Lung (tissue), 12 donors: Measurements from ENCODE around the gene ERMAP. TPM values are rescaled to one million over a fixed set of nuclear protein-coding genes. Genes with fewer than 3 reads are reported as not detected.
"Not testable (repeated sequence)": the region's sequence is repeated elsewhere in the genome, so short reads cannot be mapped to it uniquely, and the experiment has no call there.

Source experiments
- ATAC-seq: fragments of 200-7000 bp; cut with Tn5 transposase; one replicate; pipeline ENCODE4 v1.9.1; 2020; ENCODE audit warnings: moderate number of reproducible peaks; ENCODE audit not compliant: insufficient read depth, low FRiP score
- DNase-seq, 3 donors: peaks; one replicate each; pipeline ENCODE4 v3.0.0-alpha.2; 2013 to 2017
- H3K27ac ChIP-seq, 2 donors: one replicate each; pipeline ENCODE4 v1.5.1; 2013; ENCODE audit warnings: mild to moderate bottlenecking in 2 of 2, moderate library complexity in 2 of 2, control low read depth in 1 of 2, inconsistent platforms in 1 of 2, low read depth in 1 of 2, low read length in 1 of 2
- H3K27me3 ChIP-seq, 3 donors: one replicate each; pipeline ENCODE4 v1.5.1; 2013; ENCODE audit warnings: low read length in 2 of 3; ENCODE audit not compliant: control insufficient read depth in 3 of 3, insufficient read depth in 3 of 3
- H3K36me3 ChIP-seq, 4 donors: one replicate each; pipeline ENCODE4 v1.5.1; 2013; ENCODE audit warnings: low read length in 4 of 4, mild to moderate bottlenecking in 1 of 4, moderate library complexity in 1 of 4; ENCODE audit not compliant: control insufficient read depth in 4 of 4, insufficient read depth in 4 of 4
- H3K4me1 ChIP-seq, 5 donors: one replicate each; pipeline ENCODE4 v1.5.1; 2013; ENCODE audit warnings: low read length in 5 of 5, mild to moderate bottlenecking in 2 of 5, moderate library complexity in 1 of 5; ENCODE audit not compliant: control insufficient read depth in 5 of 5, insufficient read depth in 5 of 5
- H3K4me3 ChIP-seq: one replicate; pipeline ENCODE4 v1.5.1; 2013; ENCODE audit warnings: mild to moderate bottlenecking, control low read depth, moderate library complexity
- H3K9ac ChIP-seq, 2 donors: one replicate each; pipeline ENCODE4 v1.5.1; 2013; ENCODE audit warnings: low read length in 2 of 2, control low read depth in 1 of 2; ENCODE audit not compliant: insufficient read depth in 1 of 2
- H3K9me3 ChIP-seq, 4 donors: one replicate each; pipeline ENCODE4 v1.5.1; 2013; ENCODE audit warnings: low read length in 3 of 4, mild to moderate bottlenecking in 1 of 4, moderate library complexity in 1 of 4; ENCODE audit not compliant: control insufficient read depth in 4 of 4, insufficient read depth in 3 of 4
- CTCF ChIP-seq: IDR thresholded peaks from 2 replicates; pipeline ENCODE4 v1.5.1; 2012; ENCODE audit warnings: mild to moderate bottlenecking; ENCODE audit errors: control extremely low read depth, extremely low read depth
- WGBS, 2 donors: extraction: QIAGEN DNeasy Blood & Tissue Kit; methylation state at CpG; one replicate each; pipeline ENCODE4 v1.1.7; 2013; 5-methylcytosine and 5-hydroxymethylcytosine counted together
- polyA plus RNA-seq, 2 donors: library from polyadenylated mRNA; stranded (reverse); fragments of 200-250 nt; gene quantifications; one replicate each; pipeline ENCODE4 v1.2.1, GENCODE V29; 2013
- total RNA-seq, 2 donors: library from RNA; depleted of rRNA in 1 of 2; stranded (reverse); fragments of >200 nt in 1 of 2; gene quantifications; one replicate each; pipeline ENCODE4 v1.2.1, GENCODE V29; 2014 to 2021
- donor health status: control.
- donor health status: control.
- donor health status: Bipolar disorder and iron deficiency.
- donor health status: healthy.
- donor health status: DM: yes; HTN: yes; CAD: no.

ERMAP gene
- total and polyA plus RNA-seq, 4 donors, result 4.8 to 19.8 (median 10.6) TPM

- WGBS, 2 donors, result 85 to 93% methylated on average over 2 of the region's 2 CpGs
- no peak for TF ChIP-seq CTCF
- DNase-seq, result no peak
Measured at GRCh38 chr1:42851960-42852607, 35.2 kb downstream of the ERMAP start.

GRCh38 chr1:42852608-42852980 is 35.7 kb downstream of the ERMAP start:
- peaks cover 0 to 5% (median 4%) of the 10 kb centered on the region in 5 donors for H3K4me1 ChIP-seq
- H3K9ac ChIP-seq, result no peak overlapping the region
- ATAC-seq (no peak), DNase-seq (no peak)
- H3K27me3 ChIP-seq, result no peaks in the 10 kb centered on the region
- H3K27ac ChIP-seq, result no peak overlapping the region
- no peak overlapping the region for H3K4me3 ChIP-seq
- WGBS, 2 donors, result 49 to 71% methylated on average over 2 of the region's 2 CpGs
- no peak for TF ChIP-seq CTCF
- peaks cover 9 to 25% (median 16%) of the 10 kb centered on the region in 4 donors for H3K36me3 ChIP-seq
- peaks cover 0 to 9% (median 0%) of the 10 kb centered on the region in 4 donors for H3K9me3 ChIP-seq

More at GRCh38 chr1:42851960-42852607, 35.2 kb downstream of the ERMAP start:
- Histone ChIP-seq H3K9me3 (peaks cover 0 to 9% (median 0%) of the 10 kb centered on the region in 4 donors), H3K36me3 (peaks cover 9 to 25% (median 16%) of the 10 kb centered on the region in 4 donors), H3K9ac (no peak overlapping the region), H3K27ac (no peak overlapping the region), H3K27me3 (no peaks in the 10 kb centered on the region), H3K4me1 (peaks cover 2 to 10% (median 5%) of the 10 kb centered on the region in 5 donors), H3K4me3 (no peak overlapping the region)
- ATAC-seq, result no peak

- H3K27me3 ChIP-seq, result no peaks in the 10 kb centered on the region
- 89% methylated on average over 6 of the region's 6 CpGs for WGBS, 2 donors
- H3K36me3 ChIP-seq, result peaks cover 9 to 25% (median 16%) of the 10 kb centered on the region in 4 donors
- no peak for TF ChIP-seq CTCF
- no peak overlapping the region for H3K9ac ChIP-seq
- H3K4me3 ChIP-seq, result no peak overlapping the region
- H3K9me3 ChIP-seq, result peaks cover 0 to 9% (median 0%) of the 10 kb centered on the region in 4 donors
- peaks cover 0 to 2% (median 0%) of the 10 kb centered on the region in 5 donors for H3K4me1 ChIP-seq
- DNase-seq, result no peak
- H3K27ac ChIP-seq, result no peak overlapping the region
- ATAC-seq, result no peak
Measured at GRCh38 chr1:42853116-42853884, 36.4 kb downstream of the ERMAP start.

GRCh38 chr1:42856554-42856953 is 39.6 kb downstream of the ERMAP start:
- 83 to 88% methylated on average over 3 of the region's 3 CpGs for WGBS, 2 donors
- not testable (repeated sequence) for H3K27ac ChIP-seq

GRCh38 chr1:42859366-42859765 is 42.4 kb downstream of the ERMAP start:
- H3K4me1 ChIP-seq, H3K9me3 ChIP-seq, ATAC-seq, DNase-seq, H3K9ac ChIP-seq, H3K4me3 ChIP-seq, H3K27me3 ChIP-seq, H3K36me3 ChIP-seq, H3K27ac ChIP-seq: not testable (repeated sequence)
- 78 to 83% methylated on average over 5 of the region's 5 CpGs for WGBS, 2 donors

More at GRCh38 chr1:42856554-42856953, 39.6 kb downstream of the ERMAP start:
- not testable (repeated sequence) for H3K27me3 ChIP-seq, ATAC-seq, H3K9me3 ChIP-seq, DNase-seq, H3K4me3 ChIP-seq, H3K4me1 ChIP-seq, H3K9ac ChIP-seq, H3K36me3 ChIP-seq
